Hippocampal formation (tissue), 2 donors: Measurements from ENCODE around the gene NELFE.
"Not testable (repeated sequence)": the region's sequence is repeated elsewhere in the genome, so short reads cannot be mapped to it uniquely, and the experiment has no call there.

Experiments
- DNase-seq, 2 donors: peaks; one replicate each; lab custom pipeline; 2025; lab: John Stamatoyannopoulos, UW

Gene NELFE

GRCh38 chr6:31958741-31959739, at the start of gene NELFE, which contains the start of gene SKIC2:
NELFE (minus strand) TSS chr6:31958971; CDS start chr6:31958446, 525 bp downstream.
SKIC2 (plus strand) TSS chr6:31959175; CDS start chr6:31959193, 18 bp downstream.
- peak; percentile 98 for DNase-seq

GRCh38 chr6:32008037-32008436, 49.3 kb upstream of the NELFE start:
- DNase-seq, result not testable (repeated sequence)

- not testable (repeated sequence) for DNase-seq
These were observed 48.3 kb upstream of the NELFE start for GRCh38 chr6:32007086-32007485.

- not testable (repeated sequence) for DNase-seq
These were observed 47.3 kb upstream of the NELFE start for GRCh38 chr6:32005991-32006529.

GRCh38 chr6:32005538-32005880, 46.7 kb upstream of the NELFE start:
- not testable (repeated sequence) for DNase-seq

- DNase-seq, result not testable (repeated sequence)
These were observed 46.2 kb upstream of the NELFE start for GRCh38 chr6:32004864-32005537.

- DNase-seq, result not testable (repeated sequence)
These were observed 45.6 kb upstream of the NELFE start for GRCh38 chr6:32004393-32004792.

GRCh38 chr6:32003301-32003700, 44.5 kb upstream of the NELFE start:
- not testable (repeated sequence) for DNase-seq

GRCh38 chr6:32002546-32003268, 43.9 kb upstream of the NELFE start:
- DNase-seq, result not testable (repeated sequence)

- DNase-seq, result not testable (repeated sequence)
These were observed 37.6 kb upstream of the NELFE start for GRCh38 chr6:31996385-31996784.

GRCh38 chr6:31994421-31994820, 35.6 kb upstream of the NELFE start:
- not testable (repeated sequence) for DNase-seq

GRCh38 chr6:31989363-31989762, 30.6 kb upstream of the NELFE start:
- DNase-seq, result not testable (repeated sequence)

- not testable (repeated sequence) for DNase-seq
These were observed 23.0 kb upstream of the NELFE start, which contains the start of gene C4A for GRCh38 chr6:31981744-31982143. C4A (plus strand) TSS chr6:31982057; CDS start chr6:31982108, 51 bp downstream.

- not testable (repeated sequence) for DNase-seq
These were observed 22.2 kb upstream of the NELFE start for GRCh38 chr6:31980998-31981397.

GRCh38 chr6:31980195-31980876, 21.6 kb upstream of the NELFE start:
- not testable (repeated sequence) for DNase-seq

GRCh38 chr6:31979238-31979898, 20.6 kb upstream of the NELFE start:
- no peak for DNase-seq

GRCh38 chr6:31978831-31979230, 20.1 kb upstream of the NELFE start:
- DNase-seq, result no peak

- DNase-seq, result no peak
These were observed 19.2 kb upstream of the NELFE start for GRCh38 chr6:31977816-31978431.

GRCh38 chr6:31976065-31976464, 17.3 kb upstream of the NELFE start:
- DNase-seq, result not testable (repeated sequence)
